WTC11 (cell line): Measurements from ENCODE around the gene KIF6.

Experiments
- ATF2 ChIP-seq: sonication (generic); formaldehyde crosslinking; IDR thresholded peaks from 2 replicates; pipeline ENCODE4 v1.8.1; 2022; ENCODE audit warnings: low read depth, missing genetic modification reagents, borderline replicate concordance
- CDX4 ChIP-seq: fragments of 250-450 bp; sonication (Bioruptor Pico); IDR thresholded peaks from 2 replicates; pipeline ENCODE4 v1.9.0; 2021; ENCODE audit warnings: moderate library complexity, mild to moderate bottlenecking, inconsistent platforms, borderline replicate concordance
- USF2 ChIP-seq: sonication (generic); formaldehyde crosslinking; IDR thresholded peaks from 2 replicates; pipeline ENCODE4 v1.8.1; 2023; ENCODE audit warnings: mild to moderate bottlenecking, missing genetic modification reagents, moderate library complexity
- TF ChIP-seq, protein P1 (sequence below): sonication (generic); formaldehyde crosslinking; IDR thresholded peaks from 2 replicates; pipeline ENCODE4 v1.8.1; 2023; ENCODE audit warnings: mild to moderate bottlenecking, missing genetic modification reagents, moderate library complexity
- TF ChIP-seq, protein P2 (sequence below): fragments of 200-600 bp; IDR thresholded peaks from 2 replicates; pipeline ENCODE4 v1.8.0; 2022; ENCODE audit warnings: antibody characterized with exemption
- TF ChIP-seq, protein P3 (sequence below): sonication (generic); formaldehyde crosslinking; IDR thresholded peaks from 2 replicates; pipeline ENCODE4 v1.8.0; 2023; ENCODE audit warnings: mild to moderate bottlenecking, missing genetic modification reagents

- TF ChIP-seq, protein P1, sequence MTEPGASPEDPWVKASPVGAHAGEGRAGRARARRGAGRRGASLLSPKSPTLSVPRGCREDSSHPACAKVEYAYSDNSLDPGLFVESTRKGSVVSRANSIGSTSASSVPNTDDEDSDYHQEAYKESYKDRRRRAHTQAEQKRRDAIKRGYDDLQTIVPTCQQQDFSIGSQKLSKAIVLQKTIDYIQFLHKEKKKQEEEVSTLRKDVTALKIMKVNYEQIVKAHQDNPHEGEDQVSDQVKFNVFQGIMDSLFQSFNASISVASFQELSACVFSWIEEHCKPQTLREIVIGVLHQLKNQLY = no peak
- TF ChIP-seq, protein P2, sequence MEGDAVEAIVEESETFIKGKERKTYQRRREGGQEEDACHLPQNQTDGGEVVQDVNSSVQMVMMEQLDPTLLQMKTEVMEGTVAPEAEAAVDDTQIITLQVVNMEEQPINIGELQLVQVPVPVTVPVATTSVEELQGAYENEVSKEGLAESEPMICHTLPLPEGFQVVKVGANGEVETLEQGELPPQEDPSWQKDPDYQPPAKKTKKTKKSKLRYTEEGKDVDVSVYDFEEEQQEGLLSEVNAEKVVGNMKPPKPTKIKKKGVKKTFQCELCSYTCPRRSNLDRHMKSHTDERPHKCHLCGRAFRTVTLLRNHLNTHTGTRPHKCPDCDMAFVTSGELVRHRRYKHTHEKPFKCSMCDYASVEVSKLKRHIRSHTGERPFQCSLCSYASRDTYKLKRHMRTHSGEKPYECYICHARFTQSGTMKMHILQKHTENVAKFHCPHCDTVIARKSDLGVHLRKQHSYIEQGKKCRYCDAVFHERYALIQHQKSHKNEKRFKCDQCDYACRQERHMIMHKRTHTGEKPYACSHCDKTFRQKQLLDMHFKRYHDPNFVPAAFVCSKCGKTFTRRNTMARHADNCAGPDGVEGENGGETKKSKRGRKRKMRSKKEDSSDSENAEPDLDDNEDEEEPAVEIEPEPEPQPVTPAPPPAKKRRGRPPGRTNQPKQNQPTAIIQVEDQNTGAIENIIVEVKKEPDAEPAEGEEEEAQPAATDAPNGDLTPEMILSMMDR = no peak
- TF ChIP-seq, protein P3, sequence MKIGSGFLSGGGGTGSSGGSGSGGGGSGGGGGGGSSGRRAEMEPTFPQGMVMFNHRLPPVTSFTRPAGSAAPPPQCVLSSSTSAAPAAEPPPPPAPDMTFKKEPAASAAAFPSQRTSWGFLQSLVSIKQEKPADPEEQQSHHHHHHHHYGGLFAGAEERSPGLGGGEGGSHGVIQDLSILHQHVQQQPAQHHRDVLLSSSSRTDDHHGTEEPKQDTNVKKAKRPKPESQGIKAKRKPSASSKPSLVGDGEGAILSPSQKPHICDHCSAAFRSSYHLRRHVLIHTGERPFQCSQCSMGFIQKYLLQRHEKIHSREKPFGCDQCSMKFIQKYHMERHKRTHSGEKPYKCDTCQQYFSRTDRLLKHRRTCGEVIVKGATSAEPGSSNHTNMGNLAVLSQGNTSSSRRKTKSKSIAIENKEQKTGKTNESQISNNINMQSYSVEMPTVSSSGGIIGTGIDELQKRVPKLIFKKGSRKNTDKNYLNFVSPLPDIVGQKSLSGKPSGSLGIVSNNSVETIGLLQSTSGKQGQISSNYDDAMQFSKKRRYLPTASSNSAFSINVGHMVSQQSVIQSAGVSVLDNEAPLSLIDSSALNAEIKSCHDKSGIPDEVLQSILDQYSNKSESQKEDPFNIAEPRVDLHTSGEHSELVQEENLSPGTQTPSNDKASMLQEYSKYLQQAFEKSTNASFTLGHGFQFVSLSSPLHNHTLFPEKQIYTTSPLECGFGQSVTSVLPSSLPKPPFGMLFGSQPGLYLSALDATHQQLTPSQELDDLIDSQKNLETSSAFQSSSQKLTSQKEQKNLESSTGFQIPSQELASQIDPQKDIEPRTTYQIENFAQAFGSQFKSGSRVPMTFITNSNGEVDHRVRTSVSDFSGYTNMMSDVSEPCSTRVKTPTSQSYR (CRISPR knock-in tag) = no peak
- no peak for TF ChIP-seq USF2 (CRISPR knock-in tag)
- no peak for TF ChIP-seq CDX4 (CRISPR knock-in tag)
- no peak for TF ChIP-seq ATF2 (CRISPR knock-in tag)
Measured at GRCh38 chr6:39665861-39666260, 59.3 kb downstream of the KIF6 start.
